Measurements from ENCODE around the gene SPRTN.

Gene SPRTN

DNA sequence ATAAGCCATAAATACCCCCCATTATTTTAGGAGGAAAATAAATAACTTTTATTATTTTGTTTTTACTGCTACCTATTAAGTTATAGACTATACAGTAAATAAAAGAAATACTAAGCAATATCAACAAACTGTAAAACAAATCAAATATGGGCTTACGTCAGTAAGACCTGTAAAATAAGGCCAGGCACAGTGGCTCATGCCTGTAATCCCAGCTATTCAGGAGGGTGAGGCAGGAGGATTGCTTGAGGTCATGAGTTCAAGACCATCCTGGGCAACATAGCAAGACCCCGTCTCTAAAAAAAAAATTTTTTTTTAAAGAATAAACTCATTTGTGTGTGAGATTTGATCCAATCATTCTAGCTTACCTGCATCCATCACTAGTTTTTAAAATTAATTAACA is 66.2 kb downstream of the SPRTN start:
- H3K4me1 ChIP-seq (ENCODE audit: control extremely low read depth in 1 of 4, control insufficient read depth in 4 of 4, insufficient read depth in 4 of 4, low read length in 3 of 4) = no peaks in the 10 kb centered on the region
- no peak overlapping the region for H3K27ac ChIP-seq (ENCODE audit: insufficient read depth in 1 of 2, low read depth in 1 of 2, low read length in 2 of 2, poor library complexity in 1 of 2, severe bottlenecking in 2 of 2)
- no peak overlapping the region for H3K4me3 ChIP-seq (ENCODE audit: control insufficient read depth in 1 of 7, extremely low read depth in 1 of 7, insufficient read depth in 4 of 7, low read depth in 2 of 7, low read length in 6 of 7)
- 83% methylated on average over 1 of the region's 2 CpGs for WGBS (ENCODE audit: insufficient coverage)
- POLR2A ChIA-PET = no interaction called here
- peaks cover 2 to 7% (median 3%) of the 10 kb centered on the region in 4 experiments for H3K36me3 ChIP-seq (ENCODE audit: control insufficient read depth in 4 of 4, insufficient read depth in 4 of 4, low read length in 3 of 4)
- CTCF ChIA-PET = interaction anchor here (1.0 to 1.8 kb wide), 2 partner anchors 12 to 29 kb away, joined by 3 to 4 read pairs; no protein-coding TSS in a partner anchor
- no peaks in the 10 kb centered on the region for H3K9me3 ChIP-seq (ENCODE audit: control extremely low read depth in 1 of 5, control insufficient read depth in 4 of 5, insufficient read depth in 2 of 5, low read depth in 1 of 5, low read length in 4 of 5)
- no peaks in the 10 kb centered on the region for H3K27me3 ChIP-seq (replicated peaks in 2 of 5; ENCODE audit: control insufficient read depth in 4 of 5, insufficient read depth in 5 of 5, low read length in 4 of 5)
- no peak for DNase-seq

All from common myeloid progenitor, CD34-positive (primary cell).